B cell (primary cell): ENCODE results near the gene MAP6. TPM values are rescaled to one million over a fixed set of nuclear protein-coding genes. Genes with fewer than 3 reads are reported as not detected.

Experiments used
- ATAC-seq: fragments of 200-7000 bp; cut with Tn5 transposase; one replicate; pipeline ENCODE4 v1.10.0; 2021; ENCODE audit warnings: low read depth, mild to moderate bottlenecking, moderate number of reproducible peaks, moderate library complexity
- CTCF ChIA-PET: fragments of 350-600 bp; sonication (Branson Sonifier 250); formaldehyde crosslinking; loops from one replicate; lab custom pipeline; 2021; ENCODE audit warnings: antibody characterized with exemption, inconsistent platforms; lab: Charles Lee
- POLR2A ChIA-PET: fragments of 350-600 bp; sonication (Branson Sonifier 250); formaldehyde crosslinking; loops from one replicate; lab custom pipeline; 2021; ENCODE audit warnings: antibody characterized with exemption; lab: Charles Lee
- DNase-seq: peaks from one replicate; pipeline ENCODE4 v3.0.0; 2013
- H2AFZ ChIP-seq: 2 replicates; pipeline ENCODE4 v1.6.1; 2012; ENCODE audit warnings: mild to moderate bottlenecking, low read depth, low read length; ENCODE audit not compliant: insufficient read depth, poor library complexity, severe bottlenecking
- H3K27ac ChIP-seq, 2 donors: 1 replicate in 1 of 2; 2 replicates in 1 of 2; pipeline ENCODE4 v1.5.1; 2012 to 2013; ENCODE audit warnings: low read length in 2 of 2, mild to moderate bottlenecking in 2 of 2, moderate library complexity in 1 of 2
- H3K27me3 ChIP-seq, 4 experiments: fragments of 200-600 bp in 1 of 4; sonication (generic) in 1 of 4; replicated peaks in 1 of 4; 1 replicate in 2 of 4; 2 replicates in 2 of 4; pipeline versions ENCODE4 v1.6.1 to v1.7.0; 2013 to 2016; ENCODE audit warnings: low read length in 3 of 4, mild to moderate bottlenecking in 2 of 4, mixed read lengths in 1 of 4, moderate library complexity in 1 of 4; ENCODE audit not compliant: insufficient read depth in 4 of 4, control insufficient read depth in 3 of 4; ENCODE audit errors: control extremely low read depth in 1 of 4
- H3K36me3 ChIP-seq, 2 experiments: replicated peaks in 1 of 2; 1 replicate in 1 of 2; 2 replicates in 1 of 2; pipeline versions ENCODE4 v1.6.1 to v1.7.1; 2013; ENCODE audit warnings: low read length in 1 of 2; ENCODE audit not compliant: insufficient read depth in 2 of 2, control insufficient read depth in 1 of 2; ENCODE audit errors: control extremely low read depth in 1 of 2, extremely low read depth in 1 of 2
- H3K4me1 ChIP-seq, 2 donors: fragments of 200-600 bp in 1 of 2; sonication (generic) in 1 of 2; 1 replicate in 1 of 2; 2 replicates in 1 of 2; pipeline versions ENCODE4 v1.5.1 to v1.6.1; 2013 to 2017; ENCODE audit warnings: low read length in 2 of 2; ENCODE audit not compliant: control insufficient read depth in 2 of 2, insufficient read depth in 2 of 2
- H3K4me2 ChIP-seq: replicated peaks from 2 replicates; pipeline ENCODE3; 2012; ENCODE audit warnings: mild to moderate bottlenecking, low read depth, low read length; ENCODE audit not compliant: poor library complexity, severe bottlenecking
- H3K4me3 ChIP-seq, 5 experiments: fragments of 200-600 bp in 1 of 5; sonication (generic) in 1 of 5; 1 replicate in 3 of 5; 2 replicates in 2 of 5; pipeline versions ENCODE4 v1.5.1 to v1.7.0; 2011 to 2016; ENCODE audit warnings: low read length in 4 of 5, mild to moderate bottlenecking in 4 of 5, low read depth in 2 of 5, control low read depth in 1 of 5, moderate library complexity in 1 of 5; ENCODE audit not compliant: insufficient read depth in 1 of 5; ENCODE audit errors: control extremely low read depth in 1 of 5, extremely low read depth in 1 of 5
- H3K79me2 ChIP-seq: fragments of 200-600 bp; sonication (generic); one replicate; pipeline ENCODE4 v1.6.0; 2016; ENCODE audit warnings: low read length; ENCODE audit not compliant: control insufficient read depth, insufficient read depth
- H3K9ac ChIP-seq: fragments of 200-600 bp; sonication (generic); 2 replicates; pipeline ENCODE4 v1.6.1; 2017; ENCODE audit warnings: mild to moderate bottlenecking, low read length, moderate library complexity
- H3K9me3 ChIP-seq, 3 donors: one replicate each; pipeline versions ENCODE4 v1.6.1 to v1.7.1; 2013; ENCODE audit warnings: low read length in 2 of 3; ENCODE audit not compliant: control insufficient read depth in 2 of 3, insufficient read depth in 1 of 3; ENCODE audit errors: control extremely low read depth in 1 of 3
- H4K20me1 ChIP-seq: 2 replicates; pipeline ENCODE4 v1.6.0; 2012; ENCODE audit warnings: mild to moderate bottlenecking, low read length; ENCODE audit not compliant: insufficient read depth, control insufficient read depth, poor library complexity, severe bottlenecking
- H3K27ac Mint-ChIP-seq: one replicate; pipeline ENCODE4 v1.8.0; 2021; ENCODE audit warnings: mixed read lengths
- H3K27me3 Mint-ChIP-seq: one replicate; pipeline ENCODE4 v1.8.0; 2021; ENCODE audit warnings: mixed read lengths
- H3K4me1 Mint-ChIP-seq: one replicate; pipeline ENCODE4 v1.8.0; 2021; ENCODE audit warnings: mixed read lengths
- H3K4me3 Mint-ChIP-seq: one replicate; pipeline ENCODE4 v1.8.0; 2021; ENCODE audit warnings: mixed read lengths
- H3K9me3 Mint-ChIP-seq: one replicate; pipeline ENCODE4 v1.8.0; 2022; ENCODE audit warnings: mixed read lengths; ENCODE audit not compliant: insufficient read depth
- CTCF ChIP-seq: fragments of 200-600 bp; IDR thresholded peaks from one replicate; pipeline ENCODE4 v1.8.0; 2022; ENCODE audit warnings: antibody characterized with exemption, mild to moderate bottlenecking
- EZH2 ChIP-seq: IDR thresholded peaks from 2 replicates; pipeline ENCODE4 v1.6.1; 2012; ENCODE audit warnings: borderline replicate concordance, low read depth, mild to moderate bottlenecking, moderate library complexity, low read length; ENCODE audit not compliant: insufficient read depth, poor library complexity, severe bottlenecking
- WGBS: methylation state at CpG from one replicate; pipeline ENCODE4 v1.1.5; 2013; ENCODE audit warnings: missing lambda C conversion rate; ENCODE audit not compliant: insufficient coverage; 5-methylcytosine and 5-hydroxymethylcytosine counted together
- intact Hi-C: fragments of 100-400 bp; cut with micrococcal nuclease; formaldehyde crosslinking; loops from one replicate; pipeline ENCODE4 v1.10.0; 2022
- polyA plus RNA-seq: library from polyadenylated mRNA; depleted of rRNA; stranded (reverse); fragments of >200 nt; gene quantifications from 2 replicates; pipeline ENCODE4 v1.2.3, GENCODE V29; 2012
- total RNA-seq, 2 donors: library from RNA; stranded (reverse); fragments of 120-200 nt in 1 of 2; gene quantifications; 1 replicate in 1 of 2; 2 replicates in 1 of 2; pipeline versions ENCODE4 v1.2.3 to v1.2.4, GENCODE V29; 2013 to 2022

Gene MAP6
- total and polyA plus RNA-seq, 2 donors (not counting 1 experiment from before 2014, with no cell fraction given), result 0.54 to 0.57 TPM

- no peak overlapping the region for H2AFZ ChIP-seq
- peaks cover 9% of the 10 kb centered on the region for H3K4me1 Mint-ChIP-seq
- peaks cover 7 to 14% of the 10 kb centered on the region in 2 donors for H3K4me1 ChIP-seq
- intact Hi-C loops, result no loop called here
- H4K20me1 ChIP-seq, result no peaks in the 10 kb centered on the region
- TF ChIP-seq EZH2, result no peak
- no peak for TF ChIP-seq CTCF
- H3K27me3 ChIP-seq, result no peaks in the 10 kb centered on the region
- H3K36me3 ChIP-seq, result peaks cover 0 to 12% of the 10 kb centered on the region in 2 experiments
- H3K27me3 Mint-ChIP-seq, result peaks cover 7% of the 10 kb centered on the region
- no peak overlapping the region for H3K4me3 Mint-ChIP-seq
- no peak overlapping the region for H3K27ac ChIP-seq
- peaks cover 2% of the 10 kb centered on the region for H3K9me3 Mint-ChIP-seq
- H3K9me3 ChIP-seq, result peaks cover 0 to 10% (median 3%) of the 10 kb centered on the region in 3 donors
- WGBS, result 98% methylated on average over 13 of the region's 14 CpGs
- H3K4me2 ChIP-seq, result no peak overlapping the region
- ChIA-PET CTCF (interaction anchor here (1.1 kb wide), 1 partner anchor 35 kb away, joined by 4 read pairs; no protein-coding TSS in a partner anchor), POLR2A (no interaction called here)
- no peak overlapping the region for H3K9ac ChIP-seq
- no peak overlapping the region for H3K27ac Mint-ChIP-seq
- H3K79me2 ChIP-seq, result no peaks in the 10 kb centered on the region
- DNase-seq (no peak), ATAC-seq (no peak)
- no peak overlapping the region for H3K4me3 ChIP-seq
Measured at GRCh38 chr11:75571625-75572024, 97.2 kb downstream of the MAP6 start.

GRCh38 chr11:75570559-75571139 lies 98.2 kb downstream of the MAP6 start:
- no peaks in the 10 kb centered on the region for H3K9me3 Mint-ChIP-seq
- Histone ChIP-seq H3K79me2 (no peaks in the 10 kb centered on the region), H4K20me1 (no peaks in the 10 kb centered on the region), H2AFZ (no peak overlapping the region), H3K4me1 (peaks cover 0 to 4% of the 10 kb centered on the region in 2 donors), H3K27me3 (no peaks in the 10 kb centered on the region), H3K4me2 (no peak overlapping the region), H3K27ac (no peak overlapping the region), H3K36me3 (peaks cover 0 to 12% of the 10 kb centered on the region in 2 experiments), H3K4me3 (no peak overlapping the region), H3K9me3 (peaks cover 0 to under 1% (median 0%) of the 10 kb centered on the region in 3 donors), H3K9ac (no peak overlapping the region)
- TF ChIP-seq EZH2 (no peak), CTCF (no peak)
- WGBS, result 90% methylated on average over 6 of the region's 9 CpGs
- no peak for ATAC-seq
- ChIA-PET POLR2A (no interaction called here), CTCF (interaction anchor here (0.7 to 1.1 kb wide), 2 partner anchors 34 to 162 kb away, joined by 3 to 4 read pairs; no protein-coding TSS in a partner anchor)
- peaks cover 7% of the 10 kb centered on the region for H3K27me3 Mint-ChIP-seq
- H3K4me1 Mint-ChIP-seq, result no peaks in the 10 kb centered on the region
- no peak for DNase-seq
- intact Hi-C loops, result no loop called here
- no peak overlapping the region for H3K27ac Mint-ChIP-seq
- H3K4me3 Mint-ChIP-seq, result no peak overlapping the region
